Gastrocnemius medialis (tissue), 4 donors: ENCODE measurements around the gene DOP1A.

Experiments used
- CTCF ChIP-seq, 5 experiments: fragments of 450-650 bp in 3 of 5; fragments of 200-600 bp in 2 of 5; sonication (generic) in 2 of 5; IDR thresholded peaks in 4 of 5; conservative IDR thresholded peaks in 1 of 5; 1 replicate in 4 of 5; 2 replicates in 1 of 5; pipeline ENCODE4 v1.5.1; 2016 to 2019; ENCODE audit warnings: antibody characterized with exemption in 5 of 5, mild to moderate bottlenecking in 3 of 5, moderate library complexity in 3 of 5
- POLR2A ChIP-seq, 2 donors: fragments of 450-650 bp; IDR thresholded peaks; one replicate each; pipeline ENCODE4 v1.6.1; 2017; ENCODE audit warnings: antibody characterized with exemption in 2 of 2, mild to moderate bottlenecking in 2 of 2, moderate library complexity in 2 of 2

DNA sequence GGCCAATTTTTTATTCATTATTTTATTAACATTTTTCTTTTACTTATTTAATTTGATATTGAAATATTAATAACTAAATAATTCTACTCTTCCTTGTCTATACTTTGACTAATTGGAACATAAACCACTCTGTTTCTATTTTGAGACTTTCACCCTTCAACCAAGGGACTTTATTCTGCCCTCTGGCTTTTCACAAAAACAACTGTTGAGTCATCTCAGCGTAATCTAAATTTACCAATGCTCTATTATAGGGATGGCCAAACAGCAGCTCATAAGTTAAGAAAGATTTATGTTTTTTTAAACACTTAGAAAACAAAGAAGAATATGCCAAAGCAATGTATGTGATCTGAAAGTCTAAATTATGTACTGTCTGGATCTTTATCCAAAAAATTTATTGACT is 46.7 kb downstream of the DOP1A start:
- TF ChIP-seq POLR2A (IDR thresholded peaks at IDR 0.05) (no peak), CTCF (IDR thresholded peaks at IDR 0.05 in 4 of 5, conservative IDR thresholded peaks at IDR 0.05 in 1 of 5) (no peak)
